Stomach smooth muscle (tissue), 2 donors: ENCODE data around the gene OPN4.

ENCODE experiments used
- H3K27ac ChIP-seq: one replicate; pipeline ENCODE4 v1.7.0; 2013; ENCODE audit warnings: mild to moderate bottlenecking, low read length, inconsistent platforms
- H3K27me3 ChIP-seq, 2 donors: one replicate each; pipeline ENCODE4 v1.7.0; 2013; ENCODE audit warnings: low read length in 2 of 2; ENCODE audit not compliant: insufficient read depth in 2 of 2, control insufficient read depth in 1 of 2
- H3K36me3 ChIP-seq, 2 donors: one replicate each; pipeline ENCODE4 v1.7.0; 2013; ENCODE audit warnings: low read length in 2 of 2; ENCODE audit not compliant: control insufficient read depth in 2 of 2, insufficient read depth in 2 of 2
- H3K4me1 ChIP-seq: one replicate; pipeline ENCODE4 v1.7.0; 2013; ENCODE audit warnings: low read length; ENCODE audit not compliant: control insufficient read depth, insufficient read depth
- H3K4me3 ChIP-seq, 2 donors: one replicate each; pipeline ENCODE4 v1.7.0; 2013; ENCODE audit warnings: low read length in 2 of 2
- H3K9ac ChIP-seq, 2 donors: one replicate each; pipeline ENCODE4 v1.7.0; 2013; ENCODE audit warnings: low read length in 2 of 2, mild to moderate bottlenecking in 1 of 2
- H3K9me3 ChIP-seq, 2 donors: one replicate each; pipeline ENCODE4 v1.7.0; 2013; ENCODE audit warnings: low read length in 2 of 2; ENCODE audit not compliant: control insufficient read depth in 2 of 2
- donor health status: healthy.
- donor health status: Pancreatic carcinoma.

Gene OPN4

GRCh38 chr10:86700851-86701617, 46.7 kb downstream of the OPN4 start:
- Histone ChIP-seq H3K36me3 (peaks cover 42 to 45% of the 10 kb centered on the region in 2 donors), H3K27ac (no peak overlapping the region), H3K27me3 (no peaks in the 10 kb centered on the region), H3K9ac (no peak overlapping the region), H3K4me1 (peaks cover 3% of the 10 kb centered on the region), H3K9me3 (no peaks in the 10 kb centered on the region), H3K4me3 (no peak overlapping the region)

DNA sequence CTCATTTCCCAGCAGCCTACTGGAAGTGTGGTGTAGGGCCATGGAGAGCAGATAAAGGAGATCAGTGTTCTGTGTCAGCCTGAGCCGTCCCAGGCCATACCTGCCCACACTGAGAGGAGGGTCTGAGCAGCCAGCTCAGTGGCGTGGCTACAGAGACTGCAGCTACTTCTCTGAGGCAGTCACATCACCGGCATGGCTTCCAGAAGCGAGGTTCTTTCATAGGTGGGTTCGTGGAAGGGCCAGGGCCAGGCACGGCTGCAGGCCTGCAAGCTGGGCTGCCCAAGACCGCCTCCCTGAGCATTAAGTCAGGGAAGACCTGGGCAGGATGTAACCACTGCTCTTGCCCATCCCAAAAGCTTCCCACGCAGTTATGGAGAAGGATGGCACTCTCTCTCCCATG, 48.8 kb downstream of the OPN4 start:
- H3K4me3 ChIP-seq = no peak overlapping the region
- H3K4me1 ChIP-seq = peaks cover 2% of the 10 kb centered on the region
- H3K36me3 ChIP-seq = peaks cover 34 to 53% of the 10 kb centered on the region in 2 donors
- no peaks in the 10 kb centered on the region for H3K9me3 ChIP-seq
- H3K27me3 ChIP-seq = no peaks in the 10 kb centered on the region
- H3K27ac ChIP-seq = no peak overlapping the region
- H3K9ac ChIP-seq = no peak overlapping the region

DNA sequence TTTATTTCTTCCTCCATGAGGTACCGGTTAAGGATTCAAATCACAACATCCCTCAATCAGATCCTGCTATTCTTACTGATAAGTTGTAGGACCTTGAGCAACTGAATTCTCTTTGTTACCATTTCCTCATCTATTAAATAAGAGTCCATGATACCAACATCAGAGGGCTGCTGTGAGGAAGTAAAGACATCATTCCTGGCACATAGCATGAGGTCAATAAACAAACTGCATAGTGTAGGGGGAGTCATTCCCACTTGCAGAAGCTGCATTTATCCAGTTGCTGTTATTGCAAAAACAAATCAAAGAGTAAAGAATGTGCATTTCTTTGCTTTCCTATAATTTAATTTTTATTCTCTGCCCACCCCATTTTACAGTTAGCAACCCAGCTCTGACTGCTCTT, 50.8 kb downstream of the OPN4 start:
- H3K36me3 ChIP-seq = peaks cover 35 to 46% of the 10 kb centered on the region in 2 donors
- H3K4me3 ChIP-seq = no peak overlapping the region
- H3K4me1 ChIP-seq = no peaks in the 10 kb centered on the region
- H3K27ac ChIP-seq = peak overlapping the region; percentile 24
- no peaks in the 10 kb centered on the region for H3K27me3 ChIP-seq
- H3K9me3 ChIP-seq = no peaks in the 10 kb centered on the region
- H3K9ac ChIP-seq = no peak overlapping the region

DNA sequence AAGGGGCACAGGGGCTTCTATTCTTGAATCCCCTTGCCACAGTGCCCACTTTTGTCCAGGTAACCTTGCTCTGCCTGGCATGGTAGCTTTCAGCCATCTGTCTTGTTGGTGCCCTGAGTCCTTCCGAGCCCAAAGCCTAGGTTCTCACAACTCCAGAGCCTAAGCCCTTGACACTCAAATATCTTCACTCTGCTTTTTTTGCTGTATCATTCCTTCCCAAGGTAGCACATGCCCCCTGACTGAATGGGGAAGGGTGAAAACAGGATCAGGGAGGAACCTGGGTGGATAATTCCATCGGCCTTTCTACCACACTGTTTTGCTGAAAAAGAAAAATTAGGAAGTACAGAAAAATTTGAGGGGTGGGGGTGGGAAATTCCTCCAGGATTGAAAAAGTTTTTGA, 51.6 kb downstream of the OPN4 start:
- Histone ChIP-seq H3K27me3 (no peaks in the 10 kb centered on the region), H3K4me1 (peaks cover 7% of the 10 kb centered on the region), H3K27ac (peak overlapping the region; percentile 24), H3K9ac (no peak overlapping the region), H3K36me3 (peaks cover 30 to 46% of the 10 kb centered on the region in 2 donors), H3K9me3 (no peaks in the 10 kb centered on the region), H3K4me3 (no peak overlapping the region)

GRCh38 chr10:86706401-86706841, 52.1 kb downstream of the OPN4 start:
- Histone ChIP-seq H3K4me3 (no peak overlapping the region), H3K9me3 (no peaks in the 10 kb centered on the region), H3K27ac (peak overlapping the region; percentile 31), H3K36me3 (peaks cover 30 to 44% of the 10 kb centered on the region in 2 donors), H3K9ac (no peak overlapping the region), H3K4me1 (peaks cover 7% of the 10 kb centered on the region), H3K27me3 (no peaks in the 10 kb centered on the region)

DNA sequence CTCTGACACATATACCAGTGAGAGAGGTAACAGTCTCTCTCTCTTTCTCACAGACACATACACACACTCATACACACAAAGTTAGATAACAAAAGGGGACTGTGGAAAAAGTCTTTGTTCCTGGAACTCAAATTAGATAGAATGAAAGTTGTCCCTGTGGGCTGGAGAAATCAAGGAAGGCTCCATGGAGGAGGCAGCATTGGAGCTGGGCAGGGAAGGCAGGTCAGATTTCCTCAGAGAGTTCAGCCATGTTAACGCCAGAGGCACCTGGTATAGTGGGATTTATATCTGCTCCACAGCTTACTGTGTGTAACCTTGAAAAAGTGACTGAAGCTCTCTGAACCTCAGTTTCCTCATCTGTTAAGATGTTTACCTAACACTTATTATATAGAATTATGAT, 52.6 kb downstream of the OPN4 start:
- Histone ChIP-seq H3K9ac (no peak overlapping the region), H3K36me3 (peaks cover 25 to 38% of the 10 kb centered on the region in 2 donors), H3K27ac (peak overlapping the region; percentile 31), H3K4me3 (no peak overlapping the region), H3K9me3 (no peaks in the 10 kb centered on the region), H3K4me1 (peaks cover 10% of the 10 kb centered on the region), H3K27me3 (no peaks in the 10 kb centered on the region)

DNA sequence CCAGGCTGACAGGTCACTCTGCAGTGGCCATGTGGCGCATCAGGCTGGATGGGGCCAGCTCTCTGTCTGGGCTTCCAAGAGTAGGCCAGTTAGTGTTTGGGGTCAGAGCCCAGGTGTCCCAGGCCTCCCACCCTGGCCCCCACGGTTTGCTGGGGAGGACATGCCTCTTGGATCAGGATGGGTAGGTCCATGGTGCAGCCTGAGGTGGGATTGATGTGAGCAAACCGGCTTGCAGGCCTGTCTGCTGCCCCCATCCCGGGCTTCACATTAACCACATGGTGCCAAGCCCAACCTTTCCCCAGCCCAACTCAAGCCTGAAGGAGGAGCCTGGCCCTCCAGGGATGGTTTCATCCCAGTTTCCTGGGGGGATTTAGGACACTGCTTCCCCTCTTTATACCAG, 53.2 kb downstream of the OPN4 start:
- no peak overlapping the region for H3K4me3 ChIP-seq
- peak overlapping the region; percentile 87 for H3K27ac ChIP-seq
- H3K4me1 ChIP-seq = peaks cover 15% of the 10 kb centered on the region
- no peak overlapping the region for H3K9ac ChIP-seq
- H3K36me3 ChIP-seq = peaks cover 20 to 34% of the 10 kb centered on the region in 2 donors
- H3K27me3 ChIP-seq = no peaks in the 10 kb centered on the region
- no peaks in the 10 kb centered on the region for H3K9me3 ChIP-seq

GRCh38 chr10:86708068-86708782, 53.9 kb downstream of the OPN4 start:
- H3K27me3 ChIP-seq = no peaks in the 10 kb centered on the region
- H3K36me3 ChIP-seq = peaks cover 18 to 27% of the 10 kb centered on the region in 2 donors
- H3K4me3 ChIP-seq = no peak overlapping the region
- peak overlapping the region; percentile 87 for H3K27ac ChIP-seq
- no peak overlapping the region for H3K9ac ChIP-seq
- H3K9me3 ChIP-seq = no peaks in the 10 kb centered on the region
- H3K4me1 ChIP-seq = peaks cover 17% of the 10 kb centered on the region

DNA sequence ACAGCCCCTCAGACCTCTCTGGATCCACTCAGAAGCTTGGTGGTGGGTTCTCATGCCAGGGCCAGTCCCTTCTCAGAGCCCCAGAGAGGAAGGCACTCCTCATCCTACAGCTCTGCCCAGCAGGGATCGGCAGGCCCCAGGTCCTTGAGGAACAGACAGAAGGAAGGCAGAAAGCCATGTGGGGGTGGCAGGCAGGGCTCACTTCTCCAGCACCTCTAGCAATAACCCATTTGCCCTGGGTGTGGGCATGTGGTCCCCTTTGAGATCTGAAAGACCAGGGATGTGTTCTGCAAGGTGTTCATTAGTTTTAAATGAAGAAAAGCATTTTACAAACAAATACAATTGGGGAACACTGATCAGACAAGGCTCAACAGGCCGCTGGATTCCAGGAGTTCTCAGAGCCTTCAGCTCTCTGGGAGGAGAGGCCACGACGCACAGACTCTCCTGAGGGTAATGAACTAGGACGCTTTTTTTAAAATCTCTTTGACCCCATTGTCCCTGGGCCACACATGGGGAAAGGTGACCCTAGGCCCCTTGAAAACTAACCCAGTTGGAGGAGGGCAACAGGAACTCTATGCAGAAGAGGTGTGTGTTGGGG, 54.5 kb downstream of the OPN4 start:
- peaks cover 19 to 25% of the 10 kb centered on the region in 2 donors for H3K36me3 ChIP-seq
- H3K9ac ChIP-seq = no peak overlapping the region
- H3K4me3 ChIP-seq = no peak overlapping the region
- H3K27ac ChIP-seq = peak overlapping the region; percentile 87
- no peaks in the 10 kb centered on the region for H3K9me3 ChIP-seq
- no peaks in the 10 kb centered on the region for H3K27me3 ChIP-seq
- peaks cover 20% of the 10 kb centered on the region for H3K4me1 ChIP-seq

GRCh38 chr10:86709396-86710185, 55.2 kb downstream of the OPN4 start:
- peaks cover 20% of the 10 kb centered on the region for H3K4me1 ChIP-seq
- H3K27ac ChIP-seq = peak overlapping the region; percentile 87
- no peak overlapping the region for H3K9ac ChIP-seq
- no peaks in the 10 kb centered on the region for H3K27me3 ChIP-seq
- H3K4me3 ChIP-seq = no peak overlapping the region
- peaks cover 21 to 25% of the 10 kb centered on the region in 2 donors for H3K36me3 ChIP-seq
- no peaks in the 10 kb centered on the region for H3K9me3 ChIP-seq
